K562 (cell line): ENCODE results near the gene LIPH.

ENCODE experiments used
- FOXA1 ChIP-seq: fragments of 450-650 bp; IDR thresholded peaks from 2 replicates; pipeline ENCODE4 v1.6.1; 2016; ENCODE audit warnings: mild to moderate bottlenecking, borderline replicate concordance
- FOXP4 ChIP-seq: sonication (generic); formaldehyde crosslinking; IDR thresholded peaks from 2 replicates; pipeline ENCODE4 v1.8.0; 2022; ENCODE audit warnings: mild to moderate bottlenecking, missing genetic modification reagents, borderline replicate concordance
- GABPA ChIP-seq: fragments of 200-800 bp; sonication (Bioruptor generic); conservative IDR thresholded peaks from 2 replicates; pipeline ENCODE4 v1.6.1; 2016; ENCODE audit warnings: low read depth, missing genetic modification characterization, missing compliant biosample characterization
- HDAC8 ChIP-seq: fragments of 450-650 bp; IDR thresholded peaks from 2 replicates; pipeline ENCODE4 v1.6.1; 2016; ENCODE audit warnings: mild to moderate bottlenecking, missing genetic modification characterization, moderate library complexity, missing compliant biosample characterization
- NR3C1 ChIP-seq: sonication (generic); formaldehyde crosslinking; IDR thresholded peaks from 2 replicates; pipeline ENCODE4 v1.8.1; 2022; ENCODE audit warnings: missing genetic modification reagents
- SIN3A ChIP-seq, 2 experiments: fragments of 150-350 bp in 1 of 2; IDR thresholded peaks; 2 replicates each; pipeline ENCODE4 v1.6.1; 2011 to 2016; ENCODE audit warnings: borderline replicate concordance in 2 of 2, low read depth in 2 of 2, low read length in 2 of 2, mild to moderate bottlenecking in 2 of 2, moderate library complexity in 2 of 2; ENCODE audit not compliant: control insufficient read depth in 1 of 2

GRCh38 chr3:185502987-185503386 is 49.4 kb downstream of the LIPH start:
- TF ChIP-seq FOXP4 (CRISPR knock-in tag) (no peak), NR3C1 (no peak), GABPA (tag) (no peak), FOXA1 (no peak), SIN3A (IDR thresholded peaks at IDR 0.05; ENCODE audit: borderline replicate concordance in 2 of 2, control insufficient read depth in 1 of 2, low read depth in 2 of 2, low read length in 2 of 2) (no peak), HDAC8 (no peak)
